Spleen (tissue), 7 donors: ENCODE data around the gene STK17A.

Experiments used
- CTCF ChIP-seq, 11 experiments: fragments of 200-600 bp in 7 of 11; fragments of 450-650 bp in 4 of 11; sonication (generic) in 4 of 11; IDR thresholded peaks in 8 of 11; conservative IDR thresholded peaks in 3 of 11; 1 replicate in 7 of 11; 2 replicates in 4 of 11; pipeline versions ENCODE4 v1.4.0 to v1.8.0; 2016 to 2021; ENCODE audit warnings: antibody characterized with exemption in 11 of 11, inconsistent platforms in 4 of 11, mild to moderate bottlenecking in 1 of 11
- POLR2A ChIP-seq, 3 donors: fragments of 450-650 bp; IDR thresholded peaks; one replicate each; pipeline ENCODE4 v1.5.1; 2017; ENCODE audit warnings: antibody characterized with exemption in 3 of 3, mild to moderate bottlenecking in 1 of 3
- donor health status: DM: no; HTN: no; CAD: no; lungs with moderate emphysema.
- donor health status: DM: no; HTN: no; CAD: no.
- donor health status: DM: no; HTN: no; CAD: no.

- TF ChIP-seq CTCF (IDR thresholded peaks at IDR 0.05 in 8 of 11, conservative IDR thresholded peaks at IDR 0.05 in 3 of 11) (no peak), POLR2A (IDR thresholded peaks at IDR 0.05) (no peak)
Measured at GRCh38 chr7:43639858-43640491, 57.1 kb downstream of the STK17A start.
